ENCODE results near the gene ADD2.
"Not testable (repeated sequence)": the region's sequence is repeated elsewhere in the genome, so short reads cannot be mapped to it uniquely, and the experiment has no call there.

Gene ADD2, protein sequence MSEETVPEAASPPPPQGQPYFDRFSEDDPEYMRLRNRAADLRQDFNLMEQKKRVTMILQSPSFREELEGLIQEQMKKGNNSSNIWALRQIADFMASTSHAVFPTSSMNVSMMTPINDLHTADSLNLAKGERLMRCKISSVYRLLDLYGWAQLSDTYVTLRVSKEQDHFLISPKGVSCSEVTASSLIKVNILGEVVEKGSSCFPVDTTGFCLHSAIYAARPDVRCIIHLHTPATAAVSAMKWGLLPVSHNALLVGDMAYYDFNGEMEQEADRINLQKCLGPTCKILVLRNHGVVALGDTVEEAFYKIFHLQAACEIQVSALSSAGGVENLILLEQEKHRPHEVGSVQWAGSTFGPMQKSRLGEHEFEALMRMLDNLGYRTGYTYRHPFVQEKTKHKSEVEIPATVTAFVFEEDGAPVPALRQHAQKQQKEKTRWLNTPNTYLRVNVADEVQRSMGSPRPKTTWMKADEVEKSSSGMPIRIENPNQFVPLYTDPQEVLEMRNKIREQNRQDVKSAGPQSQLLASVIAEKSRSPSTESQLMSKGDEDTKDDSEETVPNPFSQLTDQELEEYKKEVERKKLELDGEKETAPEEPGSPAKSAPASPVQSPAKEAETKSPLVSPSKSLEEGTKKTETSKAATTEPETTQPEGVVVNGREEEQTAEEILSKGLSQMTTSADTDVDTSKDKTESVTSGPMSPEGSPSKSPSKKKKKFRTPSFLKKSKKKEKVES

DNA sequence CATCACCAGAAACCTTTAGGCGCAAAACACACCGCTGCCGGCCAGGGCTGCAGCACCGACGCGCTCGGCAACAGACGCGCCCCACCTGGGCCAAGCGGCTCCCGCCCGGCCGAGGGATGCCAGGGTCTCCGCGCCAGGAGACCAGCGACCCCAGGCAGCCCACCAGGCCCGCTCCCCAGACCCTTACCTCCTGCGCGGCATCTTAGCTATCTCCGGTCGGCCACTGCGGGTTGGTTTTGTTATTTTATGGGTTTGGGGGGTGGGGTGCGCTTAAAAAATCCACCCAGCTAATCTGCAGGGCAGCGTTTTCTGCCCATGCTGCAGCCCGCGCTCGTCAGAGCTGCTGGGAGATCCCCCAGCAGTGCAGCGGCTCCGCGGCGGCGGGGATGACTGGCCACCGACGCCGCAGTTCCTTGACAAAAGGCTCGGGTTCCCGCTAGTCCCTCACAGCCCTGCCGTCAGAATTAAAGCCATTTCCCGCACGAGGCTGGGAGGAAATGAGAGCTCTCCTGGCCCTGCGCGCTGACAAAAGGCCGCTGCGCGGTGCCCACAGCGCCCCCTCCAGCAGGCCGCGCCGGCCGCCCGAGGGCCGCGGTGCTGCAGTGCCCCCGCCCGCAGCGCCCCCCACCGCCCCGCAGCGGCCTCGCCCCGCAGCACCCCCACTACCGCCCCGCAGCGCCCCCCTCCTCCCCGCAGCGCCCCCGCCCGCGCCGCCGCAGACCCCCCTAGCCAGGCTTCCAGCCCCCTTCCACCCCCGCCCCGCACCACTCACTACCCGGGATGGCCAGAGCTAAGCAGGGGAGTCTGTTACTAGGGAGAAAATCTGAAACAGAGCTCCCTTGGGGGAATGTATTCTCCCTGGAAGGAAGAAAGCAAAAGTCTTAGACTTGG is at the start of gene ADD2:
TSS of gene ADD2 (minus strand) at position 502 of the 891 bp plus-strand sequence. CDS start 61,792 bp downstream, outside the sequence.
- DNase-seq, result peak; percentile 46

DNA sequence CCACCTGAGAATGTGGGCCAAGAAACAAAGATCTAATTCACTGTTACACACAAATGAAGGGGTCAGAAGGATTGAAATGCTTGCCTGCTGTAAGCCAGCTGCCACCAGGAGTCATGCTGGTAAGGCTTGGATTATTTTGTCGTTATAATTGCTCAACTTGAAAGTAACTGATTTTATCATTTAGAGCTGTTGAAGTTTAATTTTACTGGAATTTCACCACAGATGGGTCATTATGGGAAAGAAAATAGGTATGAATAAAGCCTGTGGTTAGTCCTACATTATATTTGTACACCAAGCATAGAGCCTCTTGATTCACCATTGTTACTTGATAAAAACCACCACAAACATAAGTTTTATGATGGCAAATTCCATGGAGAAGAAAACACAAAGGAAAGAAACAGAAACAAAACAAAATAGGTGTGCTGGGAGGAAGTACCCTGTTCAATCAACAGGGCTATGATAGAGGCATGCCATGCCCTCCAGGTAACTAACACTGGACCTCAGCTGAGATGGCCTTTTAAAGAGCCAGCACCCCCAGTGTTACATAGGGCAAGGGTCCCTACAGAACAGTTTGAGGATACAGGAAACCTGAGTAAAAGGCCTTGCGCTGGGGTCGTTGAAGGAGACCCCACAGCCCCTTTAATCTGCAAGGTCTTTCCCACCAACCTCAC is 49.4 kb upstream of the ADD2 start:
- DNase-seq, result no peak

DNA sequence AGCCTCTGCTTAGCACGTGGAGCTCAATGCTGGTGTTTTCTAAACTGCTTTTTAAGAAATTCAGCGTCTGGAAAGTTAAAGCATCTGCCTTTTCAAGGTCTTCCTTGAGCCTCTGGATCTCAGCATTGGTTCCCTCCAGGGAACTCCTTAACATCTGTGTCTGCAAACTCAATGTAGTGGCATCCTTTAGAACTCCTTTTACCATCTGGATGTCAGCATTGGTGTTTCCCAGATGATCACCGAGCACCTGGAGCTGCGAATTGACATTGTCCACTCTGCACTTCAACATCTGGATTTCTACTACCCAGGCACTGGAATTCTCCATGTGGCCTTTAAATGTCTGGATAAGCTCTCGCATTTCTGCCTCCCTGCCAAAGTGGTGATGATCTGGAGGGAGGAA is 48.7 kb upstream of the ADD2 start:
- no peak for DNase-seq

DNA sequence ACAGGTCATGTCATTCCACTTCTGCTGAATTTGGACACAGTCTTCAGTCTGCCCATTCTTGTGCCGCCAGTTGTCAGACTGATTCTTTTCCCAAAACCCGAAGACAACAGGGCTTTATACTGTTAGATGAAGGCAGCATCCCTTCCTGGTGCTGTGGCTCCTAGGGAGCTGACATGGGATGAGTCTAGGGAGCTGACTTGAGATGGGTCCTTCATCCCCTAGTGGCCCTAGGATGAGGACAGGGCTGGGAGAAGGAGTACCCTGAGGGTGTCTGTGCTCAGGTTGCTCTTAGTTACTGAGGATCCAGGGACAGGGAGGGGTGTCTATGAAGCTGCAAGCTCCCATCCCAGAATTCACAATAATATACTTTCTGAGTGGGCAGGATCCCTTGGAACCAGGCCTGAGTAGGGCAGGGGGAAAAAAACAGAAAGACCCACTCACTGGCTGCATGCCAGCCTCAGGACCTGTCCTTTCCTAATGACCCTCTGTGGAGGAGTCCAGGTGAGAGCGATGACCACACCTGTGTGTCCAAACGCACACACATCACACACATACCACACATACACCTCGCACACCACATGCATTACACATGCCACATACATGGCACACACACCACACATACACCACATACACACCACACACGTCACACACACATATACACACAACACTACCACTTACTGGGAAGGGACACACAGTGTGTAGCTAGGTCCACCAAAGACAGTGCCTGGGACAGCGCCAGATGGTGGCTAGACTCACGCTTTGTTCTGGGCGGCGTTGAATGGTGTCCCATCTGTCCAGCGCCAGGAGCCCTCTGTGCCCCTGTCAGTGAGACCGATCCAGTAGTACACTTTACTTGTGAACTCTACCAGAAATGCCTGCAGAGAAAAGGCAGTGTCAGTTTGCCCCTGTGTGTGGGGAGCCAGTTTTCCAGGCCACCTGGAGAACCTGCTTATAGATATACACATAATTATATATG is 41.3 kb upstream of the ADD2 start:
- DNase-seq, result no peak

DNA sequence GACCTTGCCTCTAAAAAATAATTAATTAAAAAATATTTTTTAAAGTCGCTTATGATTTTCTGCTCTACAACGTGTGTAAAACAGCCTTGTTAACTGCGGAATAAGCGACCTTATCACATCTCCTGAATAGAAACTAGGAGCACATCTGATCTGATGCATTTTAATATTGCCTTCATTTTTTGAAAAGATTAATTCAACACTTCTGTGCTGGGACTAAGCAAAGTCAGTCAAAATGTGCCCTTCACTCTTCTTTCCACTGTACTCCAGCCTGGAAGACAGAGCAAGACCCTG is 39.8 kb upstream of the ADD2 start:
- DNase-seq, result no peak

DNA sequence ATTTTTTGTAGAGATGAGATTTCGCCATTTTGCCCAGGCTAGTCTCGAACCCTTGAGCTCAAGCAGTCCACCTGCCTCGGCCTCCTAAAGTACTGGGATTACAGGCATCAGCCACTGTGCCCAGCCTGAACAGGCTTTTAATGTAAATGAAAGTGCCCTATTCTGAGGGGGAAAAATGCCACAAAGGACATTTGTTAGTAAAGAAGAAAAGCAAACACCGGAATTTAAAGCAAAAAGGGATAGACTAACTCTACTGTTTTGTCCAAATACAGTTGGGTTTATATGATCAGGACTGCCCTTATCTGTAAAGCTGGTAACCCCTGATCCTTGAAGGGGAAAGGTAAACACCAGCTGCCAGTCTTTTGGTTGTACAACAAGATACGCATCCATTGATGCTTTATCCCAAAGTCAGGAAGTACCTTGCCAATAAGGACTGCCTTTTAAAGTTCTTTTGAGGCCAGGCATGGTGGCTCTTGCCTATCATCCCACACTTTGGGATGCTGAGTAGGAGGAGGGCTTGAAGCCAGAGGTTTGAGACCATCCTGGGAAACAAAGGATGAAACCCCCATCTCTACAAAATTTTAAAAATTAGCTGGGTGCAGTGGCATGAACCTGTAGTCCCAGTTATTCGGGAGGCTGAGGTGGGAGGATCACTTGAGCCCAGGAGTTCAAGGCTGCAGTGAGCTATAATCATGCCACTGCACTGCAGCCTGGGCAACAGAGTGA is 39.3 kb upstream of the ADD2 start:
- DNase-seq, result no peak

DNA sequence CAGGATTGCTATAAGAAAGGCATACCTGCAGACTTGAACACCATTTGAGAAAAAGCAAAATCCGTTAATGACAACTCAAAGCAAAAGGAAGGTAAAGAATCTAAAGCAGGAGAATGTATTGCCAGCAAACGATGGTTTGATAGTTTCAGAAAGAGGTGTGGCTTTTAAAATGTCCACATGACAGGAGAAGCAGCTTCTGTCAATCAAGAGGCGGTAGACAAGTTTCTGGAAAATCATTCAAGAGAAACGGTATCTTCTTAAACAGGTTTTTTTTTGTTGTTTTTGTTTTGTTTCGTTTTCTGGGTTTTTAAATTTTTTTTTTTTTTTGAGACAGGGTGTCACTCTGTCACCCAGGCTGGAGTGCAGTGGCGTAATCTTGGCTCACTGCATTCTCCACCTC is 38.6 kb upstream of the ADD2 start:
- DNase-seq, result no peak

DNA sequence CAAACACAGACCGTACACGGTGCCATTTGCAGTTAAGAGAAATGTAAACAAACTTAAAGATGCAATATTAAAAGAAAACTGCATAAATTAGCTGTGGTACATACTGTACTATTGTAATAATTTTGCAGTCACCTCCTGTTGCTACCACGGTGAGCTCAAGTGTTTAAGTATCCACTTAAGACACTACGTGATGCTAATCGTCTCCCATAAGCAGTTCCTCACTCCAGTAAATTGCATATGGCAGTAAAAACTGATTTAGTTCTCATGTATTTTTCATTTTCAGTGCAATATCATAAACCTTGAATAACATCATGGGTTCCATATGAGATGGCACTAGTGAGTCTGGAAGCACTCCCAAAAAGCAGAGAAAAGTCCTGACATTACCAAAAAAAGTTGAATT is 38.0 kb upstream of the ADD2 start:
- no peak for DNase-seq

DNA sequence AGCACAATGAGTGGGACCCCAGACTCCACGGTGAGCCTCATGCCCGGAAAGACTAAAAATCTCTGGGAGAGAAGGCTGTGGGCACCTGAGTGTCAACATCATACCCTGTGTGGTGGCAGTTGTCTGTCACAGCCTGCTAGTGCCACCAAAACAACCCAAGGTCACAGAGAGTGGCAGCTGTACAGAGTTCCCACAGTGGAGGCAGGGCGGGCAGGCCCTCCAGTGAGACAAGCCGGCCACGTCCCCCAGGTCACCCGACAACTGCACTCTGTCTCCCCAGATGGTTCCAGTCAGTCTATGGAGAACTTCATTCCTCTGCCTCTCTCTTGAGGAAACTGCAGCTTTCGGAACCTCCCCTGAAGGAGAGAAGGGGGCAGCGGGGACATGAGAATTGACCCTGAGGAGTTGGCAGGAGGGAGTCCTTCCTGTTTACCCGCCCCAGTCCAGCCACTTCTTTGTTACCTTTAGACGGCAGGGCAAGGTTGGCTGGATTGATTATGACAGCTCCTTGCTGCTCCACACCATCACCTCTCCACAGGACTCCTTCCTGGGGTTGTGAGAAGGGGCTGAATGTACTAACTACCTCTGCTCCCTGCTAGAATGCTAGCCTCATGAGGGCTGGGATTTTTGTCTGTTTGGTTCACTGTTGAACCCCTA is 33.7 kb upstream of the ADD2 start:
- no peak for DNase-seq

DNA sequence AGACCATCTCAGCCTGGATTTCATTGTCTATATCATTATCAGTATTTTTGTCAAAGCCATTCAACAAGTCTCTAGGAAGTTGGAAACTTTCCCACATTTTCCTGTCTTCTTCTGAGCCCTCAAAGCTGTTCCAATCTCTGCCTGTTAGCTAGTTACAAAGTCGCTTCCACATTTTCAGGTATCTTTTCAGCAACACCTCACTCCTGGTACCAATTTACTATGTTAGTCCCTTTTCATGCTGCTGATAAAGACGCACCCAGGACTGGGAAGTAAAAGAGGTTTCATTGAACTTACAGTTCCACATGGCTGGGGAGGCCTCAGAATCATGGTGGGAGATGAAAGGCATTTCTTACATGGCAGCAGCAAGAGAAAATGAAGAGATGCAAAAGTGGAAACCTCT is 31.7 kb upstream of the ADD2 start:
- no peak for DNase-seq

DNA sequence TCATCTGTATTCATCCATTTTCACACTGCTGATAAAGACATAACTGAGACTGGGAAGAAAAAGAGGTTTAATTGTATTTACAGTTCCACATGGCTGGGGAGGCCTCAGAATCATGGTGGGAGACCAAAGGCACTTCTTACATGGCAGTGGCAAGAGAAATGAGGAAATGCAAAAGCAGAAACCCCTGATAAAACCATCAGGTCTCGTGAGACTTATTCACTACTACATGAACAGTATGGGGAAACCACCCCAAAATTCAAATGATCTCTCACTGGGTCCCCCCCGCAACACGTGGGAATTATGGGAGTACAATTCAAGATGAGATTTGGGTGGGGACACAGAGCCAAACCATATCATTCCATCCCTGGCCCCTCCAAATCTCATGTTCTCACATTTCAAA is 30.0 kb upstream of the ADD2 start:
- not testable (repeated sequence) for DNase-seq

DNA sequence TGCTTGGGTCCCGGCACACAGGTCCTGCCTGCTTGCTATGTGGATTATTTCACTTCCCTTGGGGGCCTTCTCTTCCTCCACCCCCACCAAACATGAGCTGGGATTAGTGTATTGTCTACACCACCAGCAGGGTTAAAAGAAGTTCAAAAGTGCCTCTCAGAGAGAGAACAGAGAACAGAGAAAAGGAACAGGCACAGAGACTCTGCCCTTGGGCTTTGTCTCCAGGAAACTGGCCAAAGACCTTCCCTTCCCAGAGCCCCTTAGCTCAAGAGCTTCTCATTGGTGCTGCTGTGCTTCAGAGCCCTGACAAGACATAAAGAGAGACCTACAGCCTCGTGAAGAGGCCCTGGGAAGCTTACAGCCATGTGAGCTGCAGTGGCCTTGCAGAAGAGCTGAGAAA is 29.5 kb upstream of the ADD2 start:
- no peak for DNase-seq

DNA sequence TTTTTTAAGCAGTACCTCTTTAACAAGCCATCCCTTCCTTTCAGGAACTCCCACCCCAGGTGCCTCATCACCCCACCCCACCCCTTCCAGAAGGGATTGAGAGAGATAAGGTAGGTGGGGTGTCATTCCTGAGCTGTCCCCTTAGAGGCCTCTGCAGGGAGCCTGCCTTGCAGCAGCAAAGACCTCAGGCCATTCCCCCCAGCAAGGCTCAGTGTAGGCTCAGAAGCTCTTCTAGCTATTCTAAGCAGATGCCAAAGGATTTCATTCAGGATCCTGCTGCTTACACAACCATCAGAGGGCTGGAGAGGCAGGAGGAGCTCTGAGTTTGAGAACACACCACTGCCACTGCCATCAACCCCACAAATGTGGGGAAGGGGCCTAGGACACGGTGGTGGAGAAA is 28.3 kb upstream of the ADD2 start:
- DNase-seq, result no peak

DNA sequence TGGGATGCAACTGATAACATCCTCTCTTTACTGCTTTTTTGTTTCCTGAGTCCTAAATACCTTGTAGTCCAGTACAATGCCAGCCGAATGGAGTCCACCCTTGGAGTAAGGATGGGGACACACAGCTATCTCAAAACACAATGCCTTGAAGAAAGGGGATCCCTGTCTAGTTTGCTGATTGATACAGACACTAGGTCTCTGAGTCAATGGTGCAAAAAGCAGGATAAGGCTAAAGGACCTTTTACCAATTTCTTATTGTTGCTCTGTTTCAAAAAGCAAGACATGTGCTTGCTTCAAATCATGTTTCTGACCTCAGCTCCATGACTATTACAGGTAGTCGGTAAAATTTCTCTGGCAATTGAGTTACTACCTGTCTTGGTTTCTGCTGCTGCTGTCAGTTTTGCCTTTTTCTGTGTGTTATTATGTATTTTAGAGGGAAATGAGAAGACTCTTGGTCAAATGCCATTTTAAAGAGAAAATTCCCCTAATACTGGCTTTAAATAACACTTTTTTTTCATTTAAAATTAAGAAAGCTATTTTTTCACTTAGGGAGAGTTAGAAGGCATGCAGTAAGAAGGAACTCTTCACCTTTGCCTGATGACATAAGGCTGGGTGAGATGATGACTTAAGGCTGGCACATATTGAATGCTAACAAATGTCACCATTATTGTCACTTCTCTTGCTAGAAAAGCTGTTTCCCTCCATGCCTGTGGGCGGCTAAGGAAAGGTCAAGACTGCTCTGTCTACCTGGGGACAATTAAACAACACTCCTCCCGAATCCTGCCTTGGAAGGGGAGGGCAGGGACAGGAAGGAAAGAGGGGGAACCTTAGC is 27.4 kb upstream of the ADD2 start:
- no peak for DNase-seq

DNA sequence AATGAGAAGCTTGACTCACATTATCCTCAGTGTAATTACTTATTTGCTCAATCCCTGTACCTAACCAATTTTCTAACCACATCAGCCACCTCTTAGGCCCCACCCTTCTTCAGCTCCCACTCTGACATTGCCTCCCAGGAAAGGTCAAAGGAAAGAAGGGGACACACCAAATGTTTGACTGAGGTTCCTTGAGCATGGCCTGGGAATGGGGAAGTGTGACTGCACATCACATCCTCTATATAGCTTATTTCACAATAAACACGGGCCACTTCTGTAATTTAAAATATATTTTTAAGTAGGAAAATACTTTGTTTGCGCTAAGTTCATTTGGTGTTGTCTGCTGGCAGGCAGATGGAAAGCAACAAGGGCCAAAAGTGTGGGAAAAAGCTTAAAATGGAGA is 25.4 kb upstream of the ADD2 start:
- no peak for DNase-seq

DNA sequence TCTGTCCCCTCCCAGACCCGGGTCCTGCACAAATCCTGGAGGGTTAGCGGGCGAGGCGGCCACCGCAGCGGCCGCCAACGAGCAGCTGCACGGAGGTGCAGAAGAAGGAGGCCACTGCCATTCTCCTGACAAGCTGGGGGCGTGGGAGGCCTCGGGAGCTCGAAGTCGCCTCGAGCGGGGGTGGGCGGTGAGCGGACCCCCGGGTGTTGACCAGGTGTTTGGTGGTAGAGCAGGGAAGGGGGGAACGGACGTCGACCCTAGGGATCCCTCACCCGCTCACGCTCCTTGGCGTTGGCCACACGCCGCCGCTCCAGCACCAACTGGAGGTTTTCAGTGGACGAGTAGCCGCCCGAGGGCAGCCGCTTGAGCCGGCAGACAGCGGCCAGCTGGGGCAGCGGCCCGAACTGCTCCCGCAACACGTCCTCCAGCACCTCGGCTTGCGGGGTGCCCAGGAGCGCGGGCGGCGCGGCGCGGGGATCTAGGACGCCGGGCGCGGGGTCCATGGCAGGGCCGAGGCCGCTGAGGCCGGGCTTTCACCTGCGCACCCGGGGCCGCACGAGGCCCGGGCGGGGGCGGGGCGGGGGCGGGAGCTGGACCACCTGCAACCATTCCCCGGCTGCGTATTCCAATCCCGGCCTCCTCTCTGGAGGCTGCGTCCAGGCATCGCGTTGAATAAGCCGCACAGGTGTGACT is 22.3 kb upstream of the ADD2 start, which contains the start of gene FIGLA:
TSS of gene FIGLA (minus strand) at position 508 of the 693 bp plus-strand sequence. CDS start at position 503, 5 bp downstream.
- DNase-seq, result no peak

DNA sequence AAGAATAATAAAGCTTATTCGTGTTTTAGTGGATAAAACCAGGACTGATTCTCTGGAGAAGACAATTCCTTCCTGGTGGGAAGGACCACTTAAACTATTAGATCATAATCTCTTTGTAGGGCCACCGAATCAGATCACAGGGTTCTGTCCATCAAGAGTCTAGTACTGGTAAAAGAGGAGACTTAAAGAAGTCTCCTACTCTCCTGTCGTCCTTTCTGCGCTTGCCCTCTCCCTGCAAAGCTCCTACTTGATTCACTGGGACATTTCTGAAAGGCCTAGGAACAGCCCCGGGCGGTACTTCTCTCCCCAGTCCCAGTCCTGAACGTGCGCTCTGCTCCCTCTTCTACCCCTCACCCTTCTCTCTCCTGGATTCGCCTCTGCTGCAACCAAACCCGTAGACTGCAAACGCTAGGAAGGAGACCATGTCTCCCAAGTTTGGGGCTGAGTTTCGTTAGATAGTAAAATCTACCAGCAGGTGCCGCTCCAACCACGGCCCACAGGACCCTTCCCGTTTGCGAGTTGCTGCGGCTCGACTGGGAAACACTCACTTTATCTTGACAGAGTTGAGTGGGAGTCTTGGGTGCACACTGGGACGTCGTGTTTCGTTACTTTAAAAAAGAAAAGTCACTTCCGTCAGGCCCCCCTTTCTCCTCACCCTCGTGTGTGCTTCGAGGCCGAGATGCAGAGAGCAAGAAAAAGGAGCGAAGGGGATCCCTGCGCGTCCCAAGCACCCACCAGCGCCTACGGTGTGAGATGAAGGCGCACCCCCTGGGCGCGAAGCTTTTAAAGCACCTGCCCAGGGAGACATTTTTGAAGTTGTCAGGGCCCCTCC is 21.5 kb upstream of the ADD2 start:
- DNase-seq, result peak; percentile 71

All from activated CD8-positive, alpha-beta memory T cell treated with anti-CD3 and anti-CD28 coated beads, Interleukin-2, amount 50 U/mL, for 4 hours (primary cell).